SU-DHL-6 (cell line): ENCODE results near the gene KRT84.

ENCODE experiments used
- CTCF ChIP-seq: fragments of 200-600 bp; sonication (generic); IDR thresholded peaks from one replicate; pipeline ENCODE4 v1.5.1; 2017; ENCODE audit warnings: antibody characterized with exemption, mild to moderate bottlenecking, low read length, moderate library complexity; ENCODE audit not compliant: insufficient read depth, poor library complexity, severe bottlenecking
- EZH2phosphoT487 ChIP-seq: fragments of 200-600 bp; sonication (generic), shearing (Covaris generic); conservative IDR thresholded peaks from 2 replicates; pipeline ENCODE4 v1.6.1; 2018; ENCODE audit warnings: mild to moderate bottlenecking, antibody characterized with exemption, low read length, moderate library complexity, mixed read lengths

GRCh38 chr12:52371716-52372115 is 13.7 kb downstream of the KRT84 start:
- TF ChIP-seq CTCF = no peak
- TF ChIP-seq EZH2phosphoT487 = no peak
